Posterior cingulate gyrus (tissue), 11 donors: ENCODE results near the gene BZW2.

Experiments used
- DNase-seq, 10 donors: peaks; one replicate each; pipeline versions ENCODE4 v3.0.0 to v3.0.0-alpha.2; 2020 to 2021; ENCODE audit warnings: mixed read lengths in 3 of 10
- intact Hi-C: fragments of 100-400 bp; cut with DNase I; formaldehyde crosslinking; loops from one replicate; pipeline ENCODE4 v1.15.1; 2023

Gene BZW2

GRCh38 chr7:16645593-16646471 lies at the start of gene BZW2, which contains the start of gene ANKMY2:
BZW2 (plus strand) TSS chr7:16646181; CDS start chr7:16665444, 19,263 bp downstream.
ANKMY2 (minus strand) TSS chr7:16645754; CDS start chr7:16645573, 181 bp downstream.
- peak; percentile 89 to 99 (median 93) for DNase-seq

GRCh38 chr7:16598015-16598414 lies 48.0 kb upstream of the BZW2 start:
- DNase-seq, result no peak

More at GRCh38 chr7:16645593-16646471, at the start of gene BZW2, which contains the start of gene ANKMY2:
- intact Hi-C loops, result no loop called here

DNA sequence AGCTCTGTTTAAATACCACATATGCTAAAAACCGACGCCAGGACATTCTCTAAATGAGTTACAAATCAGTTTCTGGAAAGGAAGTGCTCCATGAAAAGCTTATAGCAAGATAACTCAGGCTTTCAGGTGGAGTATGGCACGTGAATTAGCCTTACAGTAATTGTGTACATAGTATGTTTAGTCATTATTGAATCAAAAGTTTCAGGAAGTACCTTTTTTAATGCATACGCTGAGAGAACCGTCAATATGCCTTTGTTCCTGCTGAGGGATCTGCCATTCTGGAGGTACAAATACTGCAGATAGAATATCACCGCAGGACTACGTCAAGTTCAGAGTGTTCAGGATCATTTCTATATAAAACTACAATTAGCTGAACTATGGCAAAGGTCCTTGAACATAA lies 46.1 kb upstream of the BZW2 start:
- DNase-seq, result no peak
- intact Hi-C loops, result no loop called here

More at GRCh38 chr7:16598015-16598414, 48.0 kb upstream of the BZW2 start:
- intact Hi-C loops, result no loop called here

- no peak for DNase-seq
Observed at GRCh38 chr7:16603633-16604032, 42.3 kb upstream of the BZW2 start.

DNA sequence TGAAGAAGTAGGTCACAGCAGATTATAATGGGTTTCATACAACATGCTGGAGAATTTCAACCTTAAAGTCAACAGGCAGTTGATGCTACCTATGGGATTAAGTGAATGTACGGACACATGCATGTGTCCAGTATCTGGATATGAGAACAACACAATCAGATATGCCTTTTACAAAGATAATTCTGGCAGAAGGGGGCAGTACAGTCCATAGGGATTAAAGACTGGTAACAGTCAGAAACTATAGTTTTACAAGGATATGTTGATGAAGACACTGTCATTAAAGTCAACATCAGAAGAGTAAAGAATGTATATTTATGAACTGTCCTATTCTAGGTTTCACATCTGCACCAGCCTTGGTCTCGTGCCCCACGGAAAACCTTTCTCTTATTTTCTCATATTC lies 41.9 kb upstream of the BZW2 start:
- DNase-seq, result no peak

More at GRCh38 chr7:16603633-16604032, 42.3 kb upstream of the BZW2 start:
- intact Hi-C loops, result loop anchor here (2.0 kb wide), 1 partner anchor 315 kb away; no protein-coding TSS in a partner anchor

GRCh38 chr7:16606704-16607103 lies 39.3 kb upstream of the BZW2 start:
- DNase-seq, result no peak
- intact Hi-C loops, result no loop called here

More for the DNA sequence above, 41.9 kb upstream of the BZW2 start:
- intact Hi-C loops, result loop anchor here (2.0 kb wide), 1 partner anchor 315 kb away; no protein-coding TSS in a partner anchor

DNA sequence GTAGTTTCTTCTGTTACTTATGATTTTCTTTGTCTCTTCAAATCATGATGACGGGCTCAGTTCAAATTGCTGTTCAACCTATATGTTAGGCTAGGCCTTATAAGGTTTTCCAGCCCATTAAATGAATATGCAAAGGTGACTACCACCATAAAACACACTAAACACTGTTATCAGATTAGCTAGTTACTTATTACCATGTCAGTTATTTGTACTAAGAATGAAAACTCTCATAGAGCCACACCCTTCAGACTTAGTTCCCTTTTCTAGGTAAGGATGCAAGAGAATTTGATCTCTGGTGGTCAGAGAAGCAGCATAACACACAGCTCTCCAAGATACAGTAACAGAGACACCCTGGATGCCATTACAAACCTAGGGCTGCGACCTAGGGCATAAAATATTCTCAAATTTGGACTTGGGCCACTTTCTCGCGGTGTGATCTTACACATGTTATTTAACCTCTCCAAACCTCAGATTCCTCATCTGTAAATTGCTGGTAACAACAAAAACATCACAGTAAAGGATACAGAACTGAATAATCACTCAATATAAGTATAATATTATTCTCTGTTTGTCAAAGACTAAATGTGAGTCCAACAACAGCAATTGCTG lies 36.0 kb upstream of the BZW2 start:
- intact Hi-C loops, result no loop called here
- DNase-seq, result no peak

DNA sequence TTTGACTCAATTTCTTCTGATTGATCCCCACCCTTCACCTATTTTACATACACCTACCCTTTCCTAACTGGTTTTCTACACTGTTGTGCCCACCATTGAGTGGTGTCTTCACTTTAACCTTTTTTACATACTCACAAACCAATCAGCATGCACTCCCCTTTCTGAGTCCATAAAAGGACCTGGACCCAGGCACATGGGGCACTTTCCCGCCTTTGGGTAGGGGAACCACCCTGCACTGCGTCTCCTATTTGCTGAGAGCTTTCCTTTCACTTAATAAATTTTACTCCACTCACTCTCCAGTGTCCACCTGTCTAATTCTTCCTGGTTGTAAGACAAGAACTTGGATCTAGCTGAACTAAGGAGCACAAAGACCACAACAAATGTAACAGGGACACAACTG lies 34.3 kb upstream of the BZW2 start:
- intact Hi-C loops, result no loop called here
- no peak for DNase-seq

- intact Hi-C loops, result no loop called here
- DNase-seq, result no peak
Observed at GRCh38 chr7:16615228-16615627, 30.8 kb upstream of the BZW2 start.

GRCh38 chr7:16616122-16616521 lies 29.9 kb upstream of the BZW2 start:
- DNase-seq, result no peak

DNA sequence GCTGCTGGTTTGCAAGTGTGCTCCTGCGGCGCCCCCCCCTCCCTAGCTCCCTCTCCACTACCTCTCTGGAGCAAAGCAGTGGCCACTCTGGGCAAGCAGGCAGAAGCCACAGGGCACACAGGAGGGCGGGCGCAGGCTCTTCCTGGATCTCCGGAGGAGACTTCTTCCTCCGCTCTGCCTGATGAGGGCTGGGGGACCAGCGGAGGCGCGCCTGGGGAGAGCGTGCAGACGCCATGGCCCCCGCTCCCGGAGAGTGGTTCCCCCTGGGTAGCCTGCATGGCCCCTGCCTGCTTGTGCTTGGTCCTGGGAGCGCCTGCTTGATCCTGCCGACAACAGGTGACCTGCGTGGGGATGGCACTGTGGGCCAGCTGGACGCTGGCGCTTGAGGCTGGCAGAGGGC lies 29.4 kb upstream of the BZW2 start:
- intact Hi-C loops, result no loop called here
- DNase-seq, result peak in 1 of 10 donors; percentile 79

More at GRCh38 chr7:16616122-16616521, 29.9 kb upstream of the BZW2 start:
- intact Hi-C loops, result no loop called here

DNA sequence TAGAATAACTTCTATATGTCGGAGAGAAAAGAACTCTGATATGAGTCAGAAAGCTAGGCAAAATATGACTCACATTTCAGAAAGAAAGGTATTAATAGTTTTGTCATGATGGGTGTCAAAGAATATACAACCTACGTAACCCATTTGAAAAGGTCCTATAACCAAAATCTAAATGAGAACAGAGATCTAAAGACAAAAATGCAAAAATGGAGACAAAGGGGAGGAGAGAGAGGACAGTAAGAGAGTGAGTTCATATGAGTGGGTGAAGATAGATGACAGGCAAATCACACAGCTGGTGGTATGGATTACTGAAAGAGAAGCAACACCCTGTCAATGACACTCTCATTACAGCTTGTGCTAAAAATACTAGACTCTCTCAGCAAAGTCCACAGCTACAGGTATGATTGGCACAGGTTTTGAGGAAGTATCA lies 26.0 kb upstream of the BZW2 start:
- no peak for DNase-seq
- intact Hi-C loops, result no loop called here

DNA sequence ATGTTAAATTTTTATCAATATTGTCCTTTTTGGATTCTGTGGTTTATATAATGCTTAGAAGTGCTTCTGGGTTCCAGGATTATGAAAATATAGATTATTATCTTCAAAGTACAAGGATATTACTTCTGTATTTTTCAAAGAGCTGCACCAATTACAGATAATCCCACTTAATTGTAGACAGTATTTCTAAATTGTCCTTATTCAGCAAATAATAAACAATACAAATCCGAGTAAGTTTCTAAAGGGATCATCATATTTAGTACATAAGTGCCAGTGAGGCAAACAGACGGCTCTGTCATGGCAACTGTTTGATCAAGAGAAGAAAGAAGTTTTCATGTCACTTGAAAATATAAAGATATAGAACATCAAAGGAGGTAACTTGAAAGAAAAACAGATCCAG lies 19.6 kb upstream of the BZW2 start:
- intact Hi-C loops, result no loop called here
- DNase-seq, result no peak

GRCh38 chr7:16627236-16627635 lies 18.7 kb upstream of the BZW2 start:
- intact Hi-C loops, result no loop called here
- no peak for DNase-seq

- DNase-seq, result no peak
- intact Hi-C loops, result no loop called here
Observed at GRCh38 chr7:16630654-16631053, 15.3 kb upstream of the BZW2 start.

DNA sequence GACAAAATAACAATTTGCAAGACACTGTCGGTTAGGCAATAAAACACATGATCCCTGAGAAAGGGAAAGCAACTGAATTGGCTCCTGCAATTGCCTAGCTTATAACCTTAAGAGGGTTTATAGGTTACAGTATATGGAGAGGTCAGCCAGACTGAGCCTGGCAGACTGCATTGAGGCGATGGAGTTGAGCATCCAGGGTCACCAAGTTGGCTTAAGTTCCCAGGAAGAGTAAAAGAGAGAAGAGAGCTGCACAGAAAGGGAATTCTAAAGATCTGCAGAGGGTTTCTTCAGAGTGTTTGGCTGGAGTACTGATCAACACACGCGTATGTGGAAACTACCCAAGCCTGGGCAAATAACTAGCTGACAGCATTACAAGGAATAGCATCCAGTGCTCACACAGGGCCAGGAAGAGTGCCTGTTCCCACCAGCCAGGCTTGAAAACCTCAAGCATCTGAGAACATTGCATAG lies 11.7 kb upstream of the BZW2 start:
- intact Hi-C loops, result no loop called here
- DNase-seq, result no peak

DNA sequence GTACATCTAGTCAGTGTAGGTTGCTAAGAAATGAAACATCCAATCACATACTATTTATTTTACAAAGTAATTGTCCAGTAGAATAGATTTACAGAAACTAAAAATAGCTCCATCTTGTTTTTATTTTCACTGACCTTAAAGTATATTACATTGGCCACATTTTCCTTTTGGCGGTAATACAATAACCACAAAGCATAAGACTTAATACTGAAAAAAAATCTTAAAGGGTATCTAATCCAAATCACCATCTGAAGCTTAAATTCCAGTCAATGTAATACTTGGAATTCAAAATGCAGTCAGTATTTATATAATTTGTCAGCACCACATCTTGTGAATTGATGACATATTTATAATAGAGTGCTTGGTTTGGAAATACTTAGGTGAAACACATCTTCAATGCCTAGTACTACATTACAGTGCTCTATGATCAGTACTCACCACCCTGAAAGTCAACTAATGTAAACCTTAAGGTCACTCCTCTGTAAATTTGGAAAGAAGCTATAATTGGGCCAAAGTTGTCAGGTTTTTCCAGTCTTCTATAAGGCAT lies 9.4 kb upstream of the BZW2 start:
- DNase-seq, result no peak
- intact Hi-C loops, result no loop called here

DNA sequence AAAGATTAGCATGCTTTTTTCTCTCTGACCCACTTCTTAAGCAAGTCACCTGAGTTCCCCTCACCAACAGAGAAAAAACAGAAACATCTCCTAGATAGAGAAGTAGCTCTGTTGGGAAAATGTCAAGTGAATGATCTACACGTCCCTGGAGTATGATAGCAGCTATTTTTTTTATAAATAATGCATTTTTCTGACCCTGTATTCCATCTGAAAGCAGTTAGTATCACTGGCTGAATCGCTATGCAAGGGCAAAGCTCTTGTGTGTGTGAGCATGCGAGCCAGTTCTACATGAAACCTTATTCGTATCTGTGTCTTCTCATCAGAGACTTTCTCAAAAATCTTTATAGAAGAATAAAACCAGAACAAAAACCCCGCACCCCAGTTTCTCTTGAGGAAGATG lies 8.6 kb upstream of the BZW2 start:
- no peak for DNase-seq

GRCh38 chr7:16638282-16639280 lies 7.4 kb upstream of the BZW2 start:
- no peak for DNase-seq
- intact Hi-C loops, result no loop called here

More for the DNA sequence above, 8.6 kb upstream of the BZW2 start:
- intact Hi-C loops, result no loop called here

DNA sequence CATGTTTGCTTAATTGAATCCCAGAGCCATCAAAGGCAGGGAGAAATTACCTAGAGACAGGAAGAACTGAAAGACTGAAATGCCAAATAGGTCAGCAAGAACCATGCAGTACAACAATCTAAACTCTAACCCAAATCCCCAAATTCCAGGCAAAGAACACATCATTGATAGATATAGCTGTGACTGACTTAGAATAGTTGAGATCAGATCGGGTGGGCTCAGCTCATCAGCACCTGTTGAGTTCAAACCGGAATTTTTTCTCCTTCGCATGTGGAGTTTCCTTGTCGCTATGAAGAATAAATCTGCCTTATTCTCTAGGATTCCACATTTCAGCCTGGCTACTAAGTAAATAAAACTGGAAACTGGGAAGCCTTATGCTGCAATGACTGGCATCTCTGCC lies 1.8 kb upstream of the BZW2 start:
- intact Hi-C loops, result loop anchor here (5.0 kb wide), 1 partner anchor 222 kb away; the partner anchor contains the start of gene CRPPA
- DNase-seq, result no peak
